NT2/D1 (cell line): ENCODE results near the gene PKHD1.

Experiments used
- DNase-seq: peaks from one replicate; pipeline ENCODE4 v3.0.0-alpha.2; 2011; ENCODE audit warnings: low read depth, low spot score
- H3K27me3 ChIP-seq: 2 replicates; pipeline ENCODE4 v1.6.0; 2011; ENCODE audit warnings: mild to moderate bottlenecking; ENCODE audit not compliant: insufficient read length, insufficient read depth
- H3K36me3 ChIP-seq: 2 replicates; pipeline ENCODE4 v1.6.1; 2011; ENCODE audit warnings: mild to moderate bottlenecking, low read length, mixed read lengths; ENCODE audit not compliant: insufficient read depth, insufficient read length
- H3K4me1 ChIP-seq: 2 replicates; pipeline ENCODE4 v1.5.1; 2011; ENCODE audit not compliant: insufficient read depth, insufficient read length
- H3K4me3 ChIP-seq: 2 replicates; pipeline ENCODE4 v1.5.1; 2011; ENCODE audit warnings: low read depth; ENCODE audit not compliant: insufficient read length
- H3K9ac ChIP-seq: 2 replicates; pipeline ENCODE4 v1.6.0; 2011; ENCODE audit warnings: low read depth; ENCODE audit not compliant: insufficient read length
- H3K9me3 ChIP-seq: 2 replicates; pipeline ENCODE4 v1.5.1; 2011; ENCODE audit warnings: mild to moderate bottlenecking, low read length; ENCODE audit not compliant: insufficient read depth
- SUZ12 ChIP-seq: IDR thresholded peaks from 2 replicates; pipeline ENCODE4 v1.6.1; 2011; ENCODE audit not compliant: insufficient read length, insufficient read depth; ENCODE audit errors: extremely low read depth
- YY1 ChIP-seq: IDR thresholded peaks from 2 replicates; pipeline ENCODE4 v1.6.1; 2011; ENCODE audit not compliant: insufficient read length, insufficient read depth
- ZNF274 ChIP-seq: IDR thresholded peaks from 2 replicates; pipeline ENCODE4 v1.6.1; 2011; ENCODE audit warnings: mild to moderate bottlenecking, low read depth, low read length

Gene PKHD1

GRCh38 chr6:51644426-51644825 is 443.0 kb downstream of the PKHD1 start:
- TF ChIP-seq YY1: no peak
- no peak for TF ChIP-seq SUZ12
- TF ChIP-seq ZNF274: no peak
- DNase-seq: no peak
- no peaks in the 10 kb centered on the region for H3K36me3 ChIP-seq

DNA sequence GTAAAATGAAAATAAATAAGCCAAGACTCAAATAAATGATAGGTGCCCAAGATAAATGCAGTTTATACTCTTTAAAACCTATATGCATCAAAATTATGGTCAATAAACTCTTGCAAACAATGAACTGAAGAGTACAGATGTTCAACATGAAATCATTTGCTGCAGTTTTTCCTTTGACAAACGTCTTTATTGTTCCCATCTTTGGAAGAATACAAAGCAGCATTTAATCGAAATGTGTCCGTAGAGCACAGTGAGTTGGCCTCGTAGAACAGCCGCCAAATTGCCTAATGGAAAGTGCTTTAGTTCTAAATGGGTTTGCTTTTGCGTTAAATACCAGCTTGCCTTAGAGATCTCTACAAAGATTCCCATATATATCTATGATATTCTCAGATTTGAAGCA is 447.4 kb downstream of the PKHD1 start:
- Histone ChIP-seq H3K4me1 (no peaks in the 10 kb centered on the region), H3K36me3 (no peaks in the 10 kb centered on the region), H3K9ac (no peak overlapping the region), H3K27me3 (no peaks in the 10 kb centered on the region), H3K9me3 (no peaks in the 10 kb centered on the region), H3K4me3 (no peak overlapping the region)
- TF ChIP-seq ZNF274 (no peak), YY1 (no peak), SUZ12 (no peak)
- DNase-seq: no peak

More at GRCh38 chr6:51644426-51644825, 443.0 kb downstream of the PKHD1 start:
- H3K4me1 ChIP-seq: no peaks in the 10 kb centered on the region
- no peak overlapping the region for H3K9ac ChIP-seq
- no peak overlapping the region for H3K4me3 ChIP-seq
- H3K27me3 ChIP-seq: no peaks in the 10 kb centered on the region
- H3K9me3 ChIP-seq: no peaks in the 10 kb centered on the region

GRCh38 chr6:51633424-51633823 is 454.0 kb downstream of the PKHD1 start:
- Histone ChIP-seq H3K27me3 (no peaks in the 10 kb centered on the region), H3K9ac (no peak overlapping the region), H3K4me1 (no peaks in the 10 kb centered on the region), H3K4me3 (no peak overlapping the region), H3K36me3 (no peaks in the 10 kb centered on the region), H3K9me3 (no peaks in the 10 kb centered on the region)
- DNase-seq: no peak
- TF ChIP-seq ZNF274: no peak
- no peak for TF ChIP-seq SUZ12
- TF ChIP-seq YY1: no peak

DNA sequence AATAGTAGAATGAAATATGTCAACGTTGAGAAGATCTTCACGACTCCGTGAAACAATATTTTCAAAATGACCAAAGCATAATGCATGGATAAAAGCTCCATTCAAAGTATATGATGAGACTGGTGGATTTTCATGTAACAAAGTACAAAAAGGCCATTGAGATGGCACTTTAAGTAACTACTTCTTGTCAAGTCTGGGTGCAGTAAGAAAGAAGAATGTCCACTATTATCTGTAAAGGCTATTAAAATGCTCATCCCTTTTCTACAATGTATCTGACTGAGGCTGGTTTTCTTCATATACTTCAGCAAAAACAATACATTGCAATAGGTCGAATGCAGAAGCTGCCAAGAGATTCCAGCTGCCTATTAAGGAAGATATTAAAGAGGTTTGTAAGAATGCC is 457.4 kb downstream of the PKHD1 start:
- Histone ChIP-seq H3K36me3 (no peaks in the 10 kb centered on the region), H3K4me1 (no peaks in the 10 kb centered on the region), H3K27me3 (no peaks in the 10 kb centered on the region), H3K4me3 (no peak overlapping the region), H3K9me3 (no peaks in the 10 kb centered on the region), H3K9ac (no peak overlapping the region)
- TF ChIP-seq YY1: no peak
- no peak for DNase-seq

- TF ChIP-seq SUZ12 (no peak), ZNF274 (no peak), YY1 (no peak)
- no peak overlapping the region for H3K9ac ChIP-seq
- no peaks in the 10 kb centered on the region for H3K27me3 ChIP-seq
- no peak overlapping the region for H3K4me3 ChIP-seq
- H3K4me1 ChIP-seq: no peaks in the 10 kb centered on the region
- H3K9me3 ChIP-seq: no peaks in the 10 kb centered on the region
- no peak for DNase-seq
- no peaks in the 10 kb centered on the region for H3K36me3 ChIP-seq
These were observed 461.0 kb downstream of the PKHD1 start for GRCh38 chr6:51626391-51626790.

GRCh38 chr6:51625566-51625965 is 461.8 kb downstream of the PKHD1 start:
- TF ChIP-seq SUZ12 (no peak), ZNF274 (no peak), YY1 (no peak)
- H3K9me3 ChIP-seq: no peaks in the 10 kb centered on the region

DNA sequence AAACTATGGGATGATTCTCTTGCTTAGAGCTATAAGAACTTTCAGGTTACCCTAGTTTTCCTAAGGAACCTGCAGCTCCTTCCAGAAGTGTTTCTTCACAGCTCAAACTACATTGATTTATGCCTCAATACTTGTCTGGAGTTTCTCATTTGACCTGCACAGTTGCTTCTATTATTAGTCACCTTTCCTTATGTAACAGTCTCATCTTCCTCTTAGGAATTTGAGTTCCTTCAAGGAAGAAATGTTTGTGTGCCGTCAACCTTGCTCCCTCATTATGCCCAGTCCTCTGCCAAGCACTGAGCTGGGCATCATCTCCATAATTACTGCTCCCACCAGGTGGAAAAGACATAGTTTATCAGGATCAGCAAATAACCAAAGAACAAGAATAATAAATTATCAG is 466.4 kb downstream of the PKHD1 start:
- H3K4me3 ChIP-seq: no peak overlapping the region
- TF ChIP-seq ZNF274: no peak
- TF ChIP-seq SUZ12: no peak
- TF ChIP-seq YY1: no peak
- H3K9me3 ChIP-seq: no peaks in the 10 kb centered on the region
- H3K27me3 ChIP-seq: no peaks in the 10 kb centered on the region
- H3K9ac ChIP-seq: no peak overlapping the region
- H3K4me1 ChIP-seq: no peaks in the 10 kb centered on the region
- H3K36me3 ChIP-seq: no peaks in the 10 kb centered on the region
- no peak for DNase-seq

More at GRCh38 chr6:51625566-51625965, 461.8 kb downstream of the PKHD1 start:
- Histone ChIP-seq H3K36me3 (no peaks in the 10 kb centered on the region), H3K27me3 (no peaks in the 10 kb centered on the region), H3K9ac (no peak overlapping the region), H3K4me3 (no peak overlapping the region), H3K4me1 (no peaks in the 10 kb centered on the region)
- DNase-seq: no peak
